H9 (cell line): ENCODE data around the gene LBH. TPM values are rescaled to one million over a fixed set of nuclear protein-coding genes. Genes with fewer than 3 reads are reported as not detected.

Experiments
- DNase-seq: peaks from one replicate; pipeline ENCODE4 v3.0.0-alpha.2; 2017
- H2AFZ ChIP-seq: one replicate; pipeline ENCODE4 v1.6.1; 2013; ENCODE audit warnings: mild to moderate bottlenecking, low read length, control low read depth, moderate library complexity
- H2AK5ac ChIP-seq: 2 replicates; pipeline ENCODE4 v1.6.1; 2013; ENCODE audit warnings: low read length, control low read depth, mixed read lengths; ENCODE audit not compliant: insufficient read length
- H2BK120ac ChIP-seq: one replicate; pipeline ENCODE4 v1.6.1; 2013; ENCODE audit warnings: low read depth, mild to moderate bottlenecking, low read length, control low read depth, inconsistent platforms; ENCODE audit not compliant: poor library complexity, severe bottlenecking
- H2BK12ac ChIP-seq: 2 replicates; pipeline ENCODE4 v1.6.1; 2013; ENCODE audit warnings: low read length, control low read depth, mixed read lengths, low read depth; ENCODE audit not compliant: insufficient read length
- H2BK15ac ChIP-seq: 2 replicates; pipeline ENCODE4 v1.6.1; 2013; ENCODE audit warnings: low read depth, low read length, control low read depth
- H2BK20ac ChIP-seq: one replicate; pipeline ENCODE4 v1.6.1; 2013; ENCODE audit warnings: low read depth, mild to moderate bottlenecking, low read length, control low read depth, inconsistent platforms; ENCODE audit not compliant: poor library complexity, severe bottlenecking
- H2BK5ac ChIP-seq: 2 replicates; pipeline ENCODE4 v1.6.1; 2013; ENCODE audit warnings: low read length, control low read depth, mixed read lengths; ENCODE audit not compliant: insufficient read length
- H3K14ac ChIP-seq: 2 replicates; pipeline ENCODE4 v1.6.1; 2013; ENCODE audit warnings: low read length, control low read depth; ENCODE audit not compliant: insufficient read depth
- H3K18ac ChIP-seq: 2 replicates; pipeline ENCODE4 v1.6.1; 2013; ENCODE audit warnings: low read depth, mild to moderate bottlenecking, mixed read lengths, low read length, control low read depth; ENCODE audit not compliant: insufficient read length
- H3K23ac ChIP-seq: 2 replicates; pipeline ENCODE4 v1.6.1; 2013; ENCODE audit warnings: low read length, control low read depth, mixed read lengths, low read depth; ENCODE audit not compliant: insufficient read length
- H3K23me2 ChIP-seq: 2 replicates; pipeline ENCODE4 v1.6.1; 2013; ENCODE audit warnings: low read depth, mild to moderate bottlenecking, mixed read lengths, low read length, control low read depth; ENCODE audit not compliant: insufficient read length, poor library complexity, severe bottlenecking
- H3K27ac ChIP-seq: 2 replicates; pipeline ENCODE4 v1.5.1; 2013; ENCODE audit warnings: low read length, control low read depth, mixed read lengths, low read depth; ENCODE audit not compliant: insufficient read length
- H3K27me3 ChIP-seq: 2 replicates; pipeline ENCODE4 v1.6.1; 2013; ENCODE audit warnings: low read length, control low read depth, inconsistent platforms; ENCODE audit not compliant: insufficient read depth
- H3K4ac ChIP-seq: 2 replicates; pipeline ENCODE4 v1.6.1; 2013; ENCODE audit warnings: low read depth, mild to moderate bottlenecking, control low read depth, inconsistent platforms, low read length, moderate library complexity
- H3K4me1 ChIP-seq: 2 replicates; pipeline ENCODE4 v1.6.1; 2013; ENCODE audit warnings: low read length, control low read depth, inconsistent platforms; ENCODE audit not compliant: insufficient read depth
- H3K4me2 ChIP-seq: 2 replicates; pipeline ENCODE4 v1.6.1; 2013; ENCODE audit warnings: low read length, control low read depth, mixed read lengths; ENCODE audit not compliant: insufficient read length, insufficient read depth
- H3K56ac ChIP-seq: 2 replicates; pipeline ENCODE4 v1.6.1; 2013; ENCODE audit warnings: low read depth, mild to moderate bottlenecking, mixed read lengths, low read length, control low read depth; ENCODE audit not compliant: insufficient read length
- H3K79me1 ChIP-seq: 2 replicates; pipeline ENCODE4 v1.6.1; 2013; ENCODE audit warnings: low read depth, mild to moderate bottlenecking, moderate library complexity, low read length, control low read depth, inconsistent platforms; ENCODE audit not compliant: insufficient read depth, poor library complexity, severe bottlenecking
- H3K79me2 ChIP-seq: 2 replicates; pipeline ENCODE4 v1.6.1; 2013; ENCODE audit warnings: low read length, control low read depth, inconsistent platforms; ENCODE audit not compliant: insufficient read depth
- H3K9ac ChIP-seq: 2 replicates; pipeline ENCODE4 v1.6.1; 2013; ENCODE audit warnings: low read length, control low read depth, mixed read lengths; ENCODE audit not compliant: insufficient read length; ENCODE audit errors: extremely low read depth
- H3K9me3 ChIP-seq: one replicate; pipeline ENCODE4 v1.6.1; 2013; ENCODE audit warnings: low read depth, low read length, inconsistent platforms; ENCODE audit not compliant: control insufficient read depth
- H3T11ph ChIP-seq: one replicate; pipeline ENCODE4 v1.6.1; 2013; ENCODE audit warnings: mild to moderate bottlenecking, low read length, control low read depth, inconsistent platforms
- H4K20me1 ChIP-seq: one replicate; pipeline ENCODE4 v1.6.1; 2013; ENCODE audit not compliant: control insufficient read depth, insufficient read length, insufficient read depth
- H4K5ac ChIP-seq: 2 replicates; pipeline ENCODE4 v1.6.1; 2013; ENCODE audit warnings: low read depth, mild to moderate bottlenecking, mixed read lengths, low read length, control low read depth; ENCODE audit not compliant: insufficient read length
- H4K8ac ChIP-seq: replicated peaks from 2 replicates; pipeline ENCODE4 v1.6.1; 2013; ENCODE audit warnings: low read length, control low read depth, mixed read lengths, low read depth; ENCODE audit not compliant: insufficient read length
- H4K91ac ChIP-seq: 2 replicates; pipeline ENCODE4 v1.6.1; 2013; ENCODE audit warnings: low read depth, mild to moderate bottlenecking, moderate library complexity, mixed read lengths, low read length, control low read depth; ENCODE audit not compliant: insufficient read length
- H3K27ac Mint-ChIP-seq, 3 experiments: 2 replicates in 2 of 3; 3 replicates in 1 of 3; pipeline ENCODE4 v1.8.0; 2020 to 2021; ENCODE audit warnings: mixed read lengths in 3 of 3, mild to moderate bottlenecking in 1 of 3, moderate library complexity in 1 of 3
- H3K27me3 Mint-ChIP-seq: 2 replicates; pipeline ENCODE4 v1.8.0; 2021; ENCODE audit warnings: low read depth, mild to moderate bottlenecking, moderate library complexity, mixed read lengths
- H3K36me3 Mint-ChIP-seq, 3 experiments: 2 replicates in 2 of 3; 3 replicates in 1 of 3; pipeline ENCODE4 v1.8.0; 2020 to 2021; ENCODE audit warnings: low read depth in 3 of 3, mixed read lengths in 3 of 3; ENCODE audit not compliant: insufficient read depth in 1 of 3
- H3K4me1 Mint-ChIP-seq, 2 experiments: 2 replicates each; pipeline ENCODE4 v1.8.0; 2020; ENCODE audit warnings: mixed read lengths in 2 of 2
- H3K4me3 Mint-ChIP-seq, 2 experiments: 2 replicates in 1 of 2; 3 replicates in 1 of 2; pipeline ENCODE4 v1.8.0; 2020 to 2021; ENCODE audit warnings: mild to moderate bottlenecking in 2 of 2, mixed read lengths in 2 of 2, moderate library complexity in 1 of 2
- H3K9me3 Mint-ChIP-seq, 2 experiments: 2 replicates in 1 of 2; 3 replicates in 1 of 2; pipeline ENCODE4 v1.8.0; 2020; ENCODE audit warnings: mild to moderate bottlenecking in 2 of 2, mixed read lengths in 2 of 2, moderate library complexity in 1 of 2
- CTCF ChIP-seq: fragments of 200-600 bp; sonication (generic); conservative IDR thresholded peaks from 3 replicates; pipeline ENCODE4 v1.8.0; 2021; ENCODE audit warnings: antibody characterized with exemption, mild to moderate bottlenecking
- WGBS: extraction: QIAGEN DNeasy Blood & Tissue Kit; methylation state at CpG from one replicate; pipeline ENCODE4 v1.1.7; 2013; ENCODE audit warnings: missing lambda C conversion rate, low lambda C conversion rate, mixed read lengths; ENCODE audit not compliant: insufficient read length; ENCODE audit errors: extremely low coverage; 5-methylcytosine and 5-hydroxymethylcytosine counted together
- total RNA-seq: library from RNA; stranded (reverse); gene quantifications from 2 replicates; pipeline ENCODE4 v1.2.1, GENCODE V29; 2021

The LBH gene
- total RNA-seq, 1 experiment from 2014 or later = 53.0 TPM

DNA sequence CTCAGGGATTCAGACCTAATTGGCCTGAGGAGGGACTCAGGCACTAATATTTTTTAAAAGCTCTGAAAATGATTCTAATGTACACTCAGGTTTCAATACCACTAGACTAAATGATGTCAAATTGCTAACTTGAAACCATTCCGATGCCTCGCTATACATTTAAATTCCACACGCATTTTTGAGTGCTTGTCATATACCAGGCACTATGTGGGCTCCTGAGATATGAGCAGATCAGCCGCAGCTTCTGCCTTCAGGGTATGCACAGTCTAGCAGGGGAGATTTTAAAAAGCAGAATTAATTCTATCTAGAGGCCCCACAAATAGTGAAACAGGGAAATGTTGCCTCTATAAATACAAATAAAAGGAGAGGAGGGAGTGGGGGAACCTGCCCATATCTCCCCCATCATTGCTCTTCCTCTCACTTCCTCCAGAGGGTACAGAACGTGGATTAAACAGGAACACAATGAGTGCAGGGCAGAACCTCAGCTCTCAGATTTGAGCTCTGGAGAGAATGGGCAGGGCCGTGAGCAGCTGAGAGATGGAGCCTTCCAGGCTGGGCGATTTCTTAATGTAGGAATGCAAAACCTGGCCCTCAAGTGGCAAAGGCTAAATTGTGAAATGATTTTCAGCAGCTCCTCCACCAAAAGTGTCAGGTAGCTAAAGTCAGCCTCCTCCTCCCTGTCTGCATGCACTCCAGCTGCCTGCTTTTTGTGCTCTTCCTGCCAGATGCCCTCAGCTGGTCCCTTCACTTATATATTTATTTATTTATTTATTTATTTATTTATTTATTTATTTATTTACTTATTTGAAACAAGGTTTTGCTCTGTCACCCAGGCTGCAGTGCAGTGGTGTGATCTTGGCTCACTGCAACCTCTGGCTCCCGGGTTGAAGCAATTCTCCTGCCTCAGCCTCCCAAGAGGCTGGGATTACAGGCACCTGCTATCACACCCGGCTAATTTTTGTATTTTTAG is 24.6 kb upstream of the LBH start:
- Histone ChIP-seq H3K79me2 (no peaks in the 10 kb centered on the region), H2AFZ (no peak overlapping the region), H4K8ac (no peak overlapping the region), H2BK12ac (no peak overlapping the region), H3K9ac (no peak overlapping the region), H4K5ac (no peak overlapping the region), H3K27ac (no peak overlapping the region), H2BK15ac (no peak overlapping the region), H3K14ac (no peak overlapping the region), H3K9me3 (no peaks in the 10 kb centered on the region), H2AK5ac (no peak overlapping the region), H3K23me2 (no peaks in the 10 kb centered on the region), H3T11ph (no peak overlapping the region), H3K4me2 (no peak overlapping the region), H3K18ac (no peak overlapping the region), H2BK5ac (no peak overlapping the region), H3K27me3 (no peaks in the 10 kb centered on the region), H4K91ac (no peak overlapping the region), H3K23ac (no peak overlapping the region), H3K4me1 (no peaks in the 10 kb centered on the region), H3K4ac (no peak overlapping the region), H3K79me1 (no peaks in the 10 kb centered on the region), H3K56ac (no peak overlapping the region), H2BK120ac (no peak overlapping the region), H2BK20ac (no peak overlapping the region), H4K20me1 (no peaks in the 10 kb centered on the region)
- DNase-seq = no peak
- H3K27ac Mint-ChIP-seq = no peak overlapping the region; a peak in 1 of 7 replicates
- H3K4me3 Mint-ChIP-seq = no peak overlapping the region
- peaks cover 5 to 6% of the 10 kb centered on the region in 2 experiments for H3K4me1 Mint-ChIP-seq
- H3K27me3 Mint-ChIP-seq = no peaks in the 10 kb centered on the region
- TF ChIP-seq CTCF = no peak
- H3K36me3 Mint-ChIP-seq = no peaks in the 10 kb centered on the region
- no CpG with 5 or more reads among the region's 9 CpGs for WGBS
- no peaks in the 10 kb centered on the region for H3K9me3 Mint-ChIP-seq
